Nephron (organoid): ENCODE measurements around the gene ARHGAP15.

Experiments used
- H3K27ac Mint-ChIP-seq, 3 experiments: 2 replicates each; pipeline ENCODE4 v1.8.0; 2020; ENCODE audit warnings: mixed read lengths in 3 of 3, mild to moderate bottlenecking in 2 of 3, moderate library complexity in 1 of 3
- H3K27me3 Mint-ChIP-seq: 2 replicates; pipeline ENCODE4 v1.8.0; 2021; ENCODE audit warnings: low read depth, mild to moderate bottlenecking, moderate library complexity, mixed read lengths
- H3K36me3 Mint-ChIP-seq: 2 replicates; pipeline ENCODE4 v1.8.0; 2020; ENCODE audit warnings: low read depth, mixed read lengths
- H3K4me1 Mint-ChIP-seq: 2 replicates; pipeline ENCODE4 v1.8.0; 2020; ENCODE audit warnings: mixed read lengths
- H3K4me3 Mint-ChIP-seq, 3 experiments: 2 replicates each; pipeline ENCODE4 v1.8.0; 2020; ENCODE audit warnings: mild to moderate bottlenecking in 3 of 3, mixed read lengths in 3 of 3, moderate library complexity in 2 of 3
- H3K9me3 Mint-ChIP-seq: 2 replicates; pipeline ENCODE4 v1.8.0; 2020; ENCODE audit warnings: mixed read lengths
- TF ChIP-seq, protein P1 (sequence below), 3 experiments: fragments of 200-600 bp; sonication (generic); IDR thresholded peaks; one replicate each; pipeline ENCODE4 v1.5.0; 2021; ENCODE audit warnings: antibody characterized with exemption in 3 of 3; ENCODE audit not compliant: unreplicated experiment in 3 of 3

The ARHGAP15 gene

GRCh38 chr2:143787674-143788073, 658.5 kb downstream of the ARHGAP15 start:
- Mint-ChIP-seq H3K27ac (no peak overlapping the region), H3K36me3 (no peaks in the 10 kb centered on the region), H3K4me1 (peaks cover 6% of the 10 kb centered on the region), H3K9me3 (peaks cover 20% of the 10 kb centered on the region), H3K27me3 (no peaks in the 10 kb centered on the region), H3K4me3 (no peak overlapping the region)
- TF ChIP-seq, protein P1, sequence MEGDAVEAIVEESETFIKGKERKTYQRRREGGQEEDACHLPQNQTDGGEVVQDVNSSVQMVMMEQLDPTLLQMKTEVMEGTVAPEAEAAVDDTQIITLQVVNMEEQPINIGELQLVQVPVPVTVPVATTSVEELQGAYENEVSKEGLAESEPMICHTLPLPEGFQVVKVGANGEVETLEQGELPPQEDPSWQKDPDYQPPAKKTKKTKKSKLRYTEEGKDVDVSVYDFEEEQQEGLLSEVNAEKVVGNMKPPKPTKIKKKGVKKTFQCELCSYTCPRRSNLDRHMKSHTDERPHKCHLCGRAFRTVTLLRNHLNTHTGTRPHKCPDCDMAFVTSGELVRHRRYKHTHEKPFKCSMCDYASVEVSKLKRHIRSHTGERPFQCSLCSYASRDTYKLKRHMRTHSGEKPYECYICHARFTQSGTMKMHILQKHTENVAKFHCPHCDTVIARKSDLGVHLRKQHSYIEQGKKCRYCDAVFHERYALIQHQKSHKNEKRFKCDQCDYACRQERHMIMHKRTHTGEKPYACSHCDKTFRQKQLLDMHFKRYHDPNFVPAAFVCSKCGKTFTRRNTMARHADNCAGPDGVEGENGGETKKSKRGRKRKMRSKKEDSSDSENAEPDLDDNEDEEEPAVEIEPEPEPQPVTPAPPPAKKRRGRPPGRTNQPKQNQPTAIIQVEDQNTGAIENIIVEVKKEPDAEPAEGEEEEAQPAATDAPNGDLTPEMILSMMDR (IDR thresholded peaks at IDR 0.05; ENCODE audit: unreplicated experiment in 3 of 3) = no peak

DNA sequence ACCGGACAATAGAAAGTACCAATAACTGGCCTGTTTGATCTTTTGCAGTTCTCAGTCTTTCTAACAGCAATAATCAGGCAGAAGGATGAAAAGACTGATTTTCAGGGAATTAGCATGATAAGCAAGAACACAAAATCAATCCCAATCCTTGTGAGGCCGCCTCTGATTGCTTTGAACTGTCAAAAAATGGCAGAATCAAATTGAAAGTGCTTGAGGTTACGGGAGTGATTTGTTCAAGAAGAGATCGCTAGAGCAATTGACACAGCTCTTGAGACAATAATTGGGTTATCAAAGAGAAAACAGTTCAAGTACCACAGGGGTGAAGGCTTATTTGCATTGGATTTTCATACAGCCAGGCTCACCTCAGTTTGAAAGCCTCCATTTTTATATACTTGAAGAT, 663.4 kb downstream of the ARHGAP15 start:
- peaks cover 25% of the 10 kb centered on the region for H3K9me3 Mint-ChIP-seq
- no peaks in the 10 kb centered on the region for H3K27me3 Mint-ChIP-seq
- H3K4me3 Mint-ChIP-seq = no peak overlapping the region
- TF ChIP-seq, protein P1 (IDR thresholded peaks at IDR 0.05; ENCODE audit: unreplicated experiment in 3 of 3) = no peak
- H3K36me3 Mint-ChIP-seq = no peaks in the 10 kb centered on the region
- no peak overlapping the region for H3K27ac Mint-ChIP-seq
- H3K4me1 Mint-ChIP-seq = no peaks in the 10 kb centered on the region

DNA sequence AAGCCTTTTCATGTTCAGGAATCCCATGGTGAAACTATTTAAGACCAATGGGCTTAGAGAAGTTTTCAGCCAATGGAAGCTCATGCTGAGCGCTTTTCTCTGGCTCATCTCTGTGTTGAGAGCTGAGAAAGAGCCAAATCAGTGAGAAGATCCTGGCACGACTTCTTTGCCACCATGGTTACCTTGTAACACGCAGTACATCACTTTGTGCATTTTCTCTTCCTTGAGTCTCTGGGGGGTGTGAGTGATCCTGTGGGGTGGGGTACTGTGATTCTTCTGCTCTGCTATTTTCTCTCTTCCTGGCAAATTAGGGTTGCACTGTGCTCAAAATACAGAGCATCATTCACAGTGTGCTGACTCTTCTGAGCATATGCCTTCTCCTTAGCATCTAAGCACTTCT, 664.2 kb downstream of the ARHGAP15 start:
- H3K36me3 Mint-ChIP-seq = no peaks in the 10 kb centered on the region
- peaks cover 21% of the 10 kb centered on the region for H3K9me3 Mint-ChIP-seq
- H3K4me3 Mint-ChIP-seq = no peak overlapping the region
- no peaks in the 10 kb centered on the region for H3K27me3 Mint-ChIP-seq
- H3K27ac Mint-ChIP-seq = no peak overlapping the region
- TF ChIP-seq, protein P1 (IDR thresholded peaks at IDR 0.05; ENCODE audit: unreplicated experiment in 3 of 3) = no peak
- H3K4me1 Mint-ChIP-seq = no peaks in the 10 kb centered on the region

DNA sequence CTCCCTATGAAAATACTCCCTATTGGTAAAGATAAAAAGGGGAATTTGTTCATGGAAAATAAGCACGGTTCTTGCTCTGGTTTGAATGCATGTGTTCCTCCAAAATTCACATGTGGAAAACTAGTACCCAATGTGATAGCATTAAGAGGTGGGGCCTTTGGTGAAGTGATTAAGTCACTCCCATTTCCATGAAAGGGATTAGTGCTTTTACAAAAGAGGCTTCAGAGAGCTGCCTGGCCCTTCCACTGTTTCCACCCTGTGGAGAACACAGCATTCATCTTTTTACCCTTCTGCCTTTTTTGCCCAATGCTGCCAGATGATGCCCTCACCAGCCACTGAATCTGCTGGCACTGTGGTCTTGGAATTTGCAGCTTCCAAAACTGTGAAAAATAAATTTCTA, 666.8 kb downstream of the ARHGAP15 start:
- no peaks in the 10 kb centered on the region for H3K4me1 Mint-ChIP-seq
- H3K9me3 Mint-ChIP-seq = peaks cover 9% of the 10 kb centered on the region
- no peak overlapping the region for H3K4me3 Mint-ChIP-seq
- H3K27ac Mint-ChIP-seq = no peak overlapping the region
- TF ChIP-seq, protein P1 (IDR thresholded peaks at IDR 0.05; ENCODE audit: unreplicated experiment in 3 of 3) = no peak
- no peaks in the 10 kb centered on the region for H3K27me3 Mint-ChIP-seq
- H3K36me3 Mint-ChIP-seq = no peaks in the 10 kb centered on the region

GRCh38 chr2:143801561-143801960, 672.3 kb downstream of the ARHGAP15 start:
- H3K4me1 Mint-ChIP-seq = peaks cover 14% of the 10 kb centered on the region
- H3K36me3 Mint-ChIP-seq = no peaks in the 10 kb centered on the region
- no peak overlapping the region for H3K4me3 Mint-ChIP-seq
- H3K27me3 Mint-ChIP-seq = no peaks in the 10 kb centered on the region
- no peak overlapping the region for H3K27ac Mint-ChIP-seq
- TF ChIP-seq, protein P1 (IDR thresholded peaks at IDR 0.05; ENCODE audit: unreplicated experiment in 3 of 3) = no peak
- peaks cover 5% of the 10 kb centered on the region for H3K9me3 Mint-ChIP-seq

- H3K4me3 Mint-ChIP-seq = no peak overlapping the region
- no peaks in the 10 kb centered on the region for H3K36me3 Mint-ChIP-seq
- TF ChIP-seq, protein P1 (IDR thresholded peaks at IDR 0.05; ENCODE audit: unreplicated experiment in 3 of 3) = no peak
- no peaks in the 10 kb centered on the region for H3K27me3 Mint-ChIP-seq
- peaks cover 14% of the 10 kb centered on the region for H3K4me1 Mint-ChIP-seq
- no peak overlapping the region for H3K27ac Mint-ChIP-seq
- peaks cover 5% of the 10 kb centered on the region for H3K9me3 Mint-ChIP-seq
These were observed 673.0 kb downstream of the ARHGAP15 start for GRCh38 chr2:143802242-143802641.
